Stimulated activated CD8-positive, alpha-beta memory T cell treated with anti-CD3 and anti-CD28 coated beads, Interleukin-7, amount 100 ng/mL, for 4 hours (primary cell): ENCODE results near the gene SCGB1C2.
"Not testable (repeated sequence)": the region's sequence is repeated elsewhere in the genome, so short reads cannot be mapped to it uniquely, and the experiment has no call there.

ENCODE experiments used
- DNase-seq, 2 donors: peaks; one replicate each; pipeline ENCODE4 v3.0.0-alpha.2; 2020; ENCODE audit warnings: low read depth in 2 of 2

SCGB1C2 gene

GRCh38 chr17:149231-149630 is 11.9 kb downstream of the SCGB1C2 start:
- DNase-seq: no peak

DNA sequence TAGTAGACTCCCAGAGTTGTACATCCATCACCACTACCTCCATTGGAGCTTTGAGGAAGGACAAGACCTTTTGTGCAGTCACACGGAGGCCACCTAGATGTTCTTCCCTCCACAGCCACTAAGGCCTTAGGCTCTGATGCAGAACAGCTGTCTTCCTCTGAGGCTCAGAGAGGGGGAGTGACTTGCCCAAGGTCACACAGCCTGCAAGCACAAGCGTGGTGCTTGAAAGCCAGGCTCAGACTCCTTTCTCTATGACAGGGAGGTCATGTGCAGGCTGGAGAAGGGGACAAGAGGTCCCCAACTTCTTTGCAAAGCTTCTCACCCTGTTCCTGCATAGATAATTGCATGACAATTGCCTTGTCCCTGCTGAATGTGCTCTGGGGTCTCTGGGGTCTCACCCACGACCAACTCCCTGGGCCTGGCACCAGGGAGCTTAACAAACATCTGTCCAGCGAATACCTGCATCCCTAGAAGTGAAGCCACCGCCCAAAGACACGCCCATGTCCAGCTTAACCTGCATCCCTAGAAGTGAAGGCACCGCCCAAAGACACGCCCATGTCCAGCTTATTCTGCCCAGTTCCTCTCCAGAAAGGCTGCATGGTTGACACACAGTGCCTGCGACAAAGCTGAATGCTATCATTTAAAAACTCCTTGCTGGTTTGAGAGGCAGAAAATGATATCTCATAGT is 12.7 kb downstream of the SCGB1C2 start:
- DNase-seq: no peak

DNA sequence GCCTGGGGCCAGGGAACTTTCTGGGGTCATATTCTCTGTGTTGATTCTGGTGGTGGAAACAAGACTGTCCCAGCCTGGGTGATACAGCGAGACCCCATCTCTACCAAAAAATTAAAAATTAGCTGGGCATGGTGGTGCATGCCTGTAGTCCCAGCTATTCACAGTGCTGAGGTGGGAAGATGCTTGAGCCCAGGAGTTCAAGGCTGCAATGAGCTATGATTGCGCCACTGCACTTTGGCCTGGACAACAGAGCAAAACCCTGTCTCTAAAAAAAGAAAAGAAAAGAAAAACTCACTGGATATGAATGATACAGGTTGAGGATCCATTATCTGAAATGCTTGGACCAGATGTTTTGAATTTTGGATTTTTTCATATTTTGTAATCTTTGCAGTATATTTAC is 13.6 kb downstream of the SCGB1C2 start:
- no peak for DNase-seq

DNA sequence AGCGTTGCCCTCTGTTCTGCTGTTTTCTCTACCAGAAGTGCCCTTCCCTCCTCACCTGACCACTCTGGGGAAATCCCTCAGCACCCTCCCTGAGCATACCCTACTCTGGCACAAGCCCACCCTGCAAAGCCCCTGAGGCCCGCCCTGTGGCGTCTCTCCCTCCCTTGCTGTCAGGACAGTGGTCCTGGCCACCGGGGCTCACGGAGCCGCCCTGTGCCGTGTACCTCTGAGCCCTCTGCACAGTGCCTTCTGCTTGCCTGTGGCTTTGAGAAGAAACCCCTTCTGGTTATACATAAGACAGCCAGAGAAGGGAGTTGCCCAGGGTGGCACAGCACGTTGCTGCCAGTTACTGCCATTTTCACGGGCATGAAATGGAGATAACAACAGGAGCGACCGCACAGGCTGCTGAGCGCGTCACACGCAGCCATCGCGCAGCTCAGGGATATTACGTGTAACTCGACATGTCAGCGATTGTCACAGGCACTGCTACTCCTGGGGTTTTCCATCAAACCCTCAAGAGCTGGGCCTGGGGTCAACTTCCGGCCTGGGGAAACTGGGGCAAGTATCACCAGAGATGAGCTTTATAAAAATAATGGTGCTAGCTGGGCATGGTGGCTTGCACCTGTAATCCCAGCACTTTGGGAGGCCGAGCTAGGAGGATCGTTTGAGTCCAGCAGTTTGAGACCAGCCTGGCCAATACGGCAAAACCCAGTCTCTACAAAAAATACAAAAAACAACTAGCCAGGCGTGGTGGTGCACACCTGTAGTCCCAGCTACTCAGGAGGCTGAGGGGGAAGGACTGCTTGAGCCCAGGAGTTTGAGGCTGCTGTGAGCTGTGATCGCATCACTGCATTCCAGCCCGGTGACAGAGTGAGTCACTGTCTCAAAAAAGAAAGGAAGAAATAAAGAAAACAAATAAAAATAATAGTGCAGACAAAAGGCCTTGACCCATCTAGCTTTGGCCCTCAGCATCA is 14.8 kb downstream of the SCGB1C2 start:
- DNase-seq: no peak

DNA sequence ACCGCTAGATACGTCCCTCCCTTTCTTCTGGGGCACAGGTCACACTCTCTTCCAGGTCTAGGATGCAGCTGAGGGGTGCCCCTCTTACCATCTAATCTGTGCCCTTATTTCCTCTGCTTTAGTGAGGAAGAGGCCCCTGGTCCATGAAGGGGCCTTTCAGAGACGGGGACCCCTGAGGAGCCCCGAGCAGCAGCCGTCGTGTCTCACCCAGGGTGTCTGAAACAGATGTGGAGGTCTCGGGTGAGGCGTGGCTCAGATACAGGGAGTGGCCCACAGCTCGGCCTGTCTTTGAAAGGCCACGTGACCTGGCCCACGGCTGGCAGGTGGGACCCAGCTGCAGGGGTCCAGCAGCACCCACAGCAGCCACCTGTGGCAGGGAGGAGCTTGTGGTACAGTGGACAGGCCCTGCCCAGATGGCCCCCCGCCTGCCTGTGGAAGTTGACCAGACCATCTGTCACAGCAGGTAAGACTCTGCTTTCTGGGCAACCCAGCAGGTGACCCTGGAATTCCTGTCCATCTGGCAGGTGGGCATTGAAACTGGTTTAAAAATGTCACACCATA is 15.6 kb downstream of the SCGB1C2 start:
- DNase-seq: no peak

DNA sequence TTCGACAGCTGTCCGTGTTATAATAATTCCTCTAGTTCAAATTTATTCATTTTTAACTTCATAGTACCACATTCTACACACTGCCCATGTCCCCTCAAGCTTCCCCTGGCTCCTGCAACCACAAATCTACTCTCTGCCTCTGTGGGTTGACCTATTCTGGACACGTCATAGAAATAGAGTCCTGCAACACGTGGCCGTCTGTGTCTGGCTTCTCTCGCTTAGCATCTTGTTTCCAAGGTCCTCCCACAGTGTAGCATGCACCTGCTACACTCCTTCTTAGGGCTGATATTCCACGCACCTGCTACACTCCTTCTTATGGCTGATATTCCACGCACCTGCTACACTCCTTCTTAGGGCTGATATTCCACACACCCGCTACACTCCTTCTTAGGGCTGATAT is 16.5 kb downstream of the SCGB1C2 start:
- DNase-seq: no peak

GRCh38 chr17:155576-155975 is 18.2 kb downstream of the SCGB1C2 start:
- DNase-seq: no peak

DNA sequence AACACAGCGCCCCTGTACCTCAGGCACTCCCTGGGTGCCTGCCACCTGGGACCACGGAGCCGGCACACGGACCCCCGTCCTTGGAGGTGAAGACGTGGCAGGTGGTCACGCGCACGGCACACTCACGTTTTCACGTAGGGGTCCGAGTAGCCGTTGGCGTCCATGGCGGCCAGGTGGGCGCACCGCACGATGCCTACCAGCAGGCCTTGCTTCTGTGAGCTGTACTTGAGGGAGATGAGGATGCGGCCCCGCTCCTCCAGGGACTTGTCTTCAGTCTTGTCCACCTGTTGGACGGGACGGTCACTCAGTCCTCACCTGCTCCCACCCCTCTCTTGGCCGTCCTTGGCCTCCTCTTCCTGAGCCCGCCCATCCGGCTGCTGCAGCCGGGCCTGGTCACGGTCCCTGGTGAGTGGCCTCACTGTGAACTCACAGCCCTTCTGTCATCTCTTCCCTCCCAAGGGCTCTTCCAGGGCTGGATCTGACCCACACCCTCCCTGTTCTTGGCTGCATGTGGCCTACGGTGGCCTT is 18.8 kb downstream of the SCGB1C2 start:
- DNase-seq: no peak

GRCh38 chr17:156946-157345 is 19.6 kb downstream of the SCGB1C2 start:
- DNase-seq: no peak

DNA sequence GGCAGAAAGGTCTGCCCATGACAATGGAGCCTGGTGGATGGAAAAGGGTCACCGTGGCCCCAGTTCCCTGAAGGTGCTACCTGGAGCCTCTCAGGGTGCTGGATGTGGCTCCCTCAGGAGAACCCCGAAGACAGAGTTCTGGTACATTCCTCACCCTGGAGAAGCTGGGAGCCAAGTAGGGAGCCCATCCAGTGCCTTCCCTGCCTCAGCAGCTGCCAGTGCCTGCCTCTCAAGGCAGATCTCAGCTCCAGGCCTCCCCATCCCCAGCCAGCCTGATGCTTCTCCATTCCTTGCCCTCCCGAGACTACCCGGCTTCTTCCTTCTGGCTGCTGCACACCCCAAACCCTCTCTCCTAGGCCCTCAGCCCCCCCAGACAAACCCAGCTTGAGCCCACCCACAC is 20.5 kb downstream of the SCGB1C2 start:
- DNase-seq: no peak

GRCh38 chr17:158379-158778 is 21.0 kb downstream of the SCGB1C2 start:
- no peak for DNase-seq

DNA sequence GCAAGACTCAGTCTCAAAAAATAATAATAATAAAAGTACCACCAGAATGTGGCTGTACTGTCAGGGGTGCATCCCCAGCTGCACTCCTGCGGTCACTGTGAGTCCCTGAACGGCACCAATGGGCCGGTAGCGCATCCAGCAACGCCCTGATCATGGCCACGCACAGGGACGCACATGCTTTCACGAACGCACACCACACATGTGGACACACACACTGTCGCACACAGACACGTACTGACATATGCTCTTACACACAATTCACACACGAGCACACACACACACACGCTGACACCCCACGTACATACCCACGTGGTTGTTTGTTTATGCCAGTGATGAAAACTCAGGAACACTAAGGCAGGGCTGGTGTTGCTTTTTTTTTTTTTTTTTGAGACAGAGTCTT is 22.2 kb downstream of the SCGB1C2 start:
- no peak for DNase-seq

GRCh38 chr17:160336-160735 is 23.0 kb downstream of the SCGB1C2 start:
- no peak for DNase-seq

- DNase-seq: no peak
These were observed 24.1 kb downstream of the SCGB1C2 start for GRCh38 chr17:161481-161880.

GRCh38 chr17:162689-163088 is 25.3 kb downstream of the SCGB1C2 start:
- DNase-seq: no peak

DNA sequence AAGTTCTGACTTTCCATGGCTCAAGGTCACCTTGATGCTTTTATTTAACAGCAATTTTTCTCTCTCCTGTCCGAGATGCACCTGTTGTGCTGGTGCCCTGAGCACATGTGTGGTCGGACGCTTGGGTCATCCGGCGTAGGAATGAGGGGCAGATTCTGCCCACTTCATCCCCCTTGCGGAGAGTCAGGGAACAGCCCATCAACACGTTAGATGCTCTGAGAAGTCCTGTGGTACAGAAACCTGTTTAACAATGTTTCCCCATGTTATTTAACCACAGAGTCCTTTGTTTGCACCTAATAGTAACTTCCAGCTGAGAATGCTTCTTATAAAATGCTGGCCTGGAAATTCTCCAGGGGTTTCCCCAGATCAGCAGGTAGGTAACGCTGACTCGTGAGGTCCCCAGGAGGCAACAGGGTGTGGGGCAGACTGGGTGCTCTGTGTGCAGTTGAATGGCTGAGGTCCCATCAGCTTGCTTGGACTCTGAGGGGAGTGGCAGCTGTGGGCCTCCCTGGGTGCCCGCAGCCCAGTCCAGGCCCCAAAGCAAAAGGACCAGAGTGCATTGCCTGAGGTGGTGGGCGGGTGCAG is 26.2 kb downstream of the SCGB1C2 start:
- no peak for DNase-seq

DNA sequence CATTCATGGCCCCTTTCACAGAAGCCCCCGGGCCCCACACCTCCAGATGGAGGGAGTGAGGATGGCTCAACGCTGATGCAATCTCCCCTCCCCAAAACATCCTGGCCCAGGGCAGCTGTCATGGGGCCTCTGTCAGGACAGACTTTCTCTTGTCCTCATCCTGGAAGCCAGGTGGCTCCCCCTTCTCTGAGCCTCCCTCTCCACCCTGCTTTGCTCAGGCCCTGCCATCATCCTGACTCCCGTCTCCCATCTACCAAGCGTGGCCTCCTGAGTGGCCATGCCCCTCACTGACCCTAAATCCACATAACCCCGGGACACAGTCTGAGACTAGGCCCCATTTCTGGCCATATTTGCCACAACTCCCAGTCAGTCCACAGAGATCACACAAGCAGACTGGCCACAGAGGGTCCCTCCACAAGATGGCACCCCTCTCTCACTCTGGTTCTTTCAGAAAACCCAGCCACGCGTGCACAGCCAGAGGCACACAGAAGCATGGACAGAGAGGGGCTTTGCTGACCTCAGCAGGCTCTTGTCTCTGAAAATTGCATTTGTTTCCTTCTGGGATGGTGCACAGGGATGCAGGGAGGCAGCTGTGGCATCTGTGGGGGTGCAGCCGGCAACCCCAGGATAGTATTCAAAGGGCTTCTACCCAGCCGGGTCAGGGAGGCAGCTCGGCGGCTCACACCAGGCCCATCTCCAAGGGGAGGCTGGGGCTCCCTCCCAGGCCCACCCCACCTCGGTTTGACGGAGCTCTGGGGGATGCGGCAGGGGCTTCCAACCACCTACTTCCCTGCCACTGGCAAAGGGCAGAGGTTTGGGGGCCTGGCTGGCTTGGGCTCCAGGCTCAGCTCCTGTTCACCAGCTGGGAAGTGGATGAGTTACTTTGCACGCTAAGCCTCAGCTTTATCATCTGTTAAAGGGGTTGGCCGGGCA is 27.2 kb downstream of the SCGB1C2 start:
- no peak for DNase-seq

- no peak for DNase-seq
These were observed 28.6 kb downstream of the SCGB1C2 start for GRCh38 chr17:165939-166338.

DNA sequence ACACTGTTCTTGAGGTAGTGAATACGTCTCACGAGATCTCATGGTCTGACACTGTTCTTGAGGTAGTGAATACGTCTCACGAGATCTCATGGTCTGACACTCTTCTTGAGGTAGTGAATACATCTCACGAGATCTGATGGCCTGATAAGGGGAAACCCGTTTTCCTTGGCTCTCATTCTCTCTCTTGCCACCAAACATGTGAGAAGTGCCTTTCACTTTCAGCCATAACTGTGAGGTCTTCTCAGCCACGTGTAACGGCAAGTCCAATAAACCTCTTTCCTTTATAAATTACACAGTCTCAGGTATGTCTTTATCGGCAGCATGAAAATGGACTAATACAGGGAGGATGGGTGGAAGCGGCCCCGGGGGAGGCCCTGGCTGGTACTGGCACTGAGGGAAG is 31.2 kb downstream of the SCGB1C2 start:
- DNase-seq: not testable (repeated sequence)

DNA sequence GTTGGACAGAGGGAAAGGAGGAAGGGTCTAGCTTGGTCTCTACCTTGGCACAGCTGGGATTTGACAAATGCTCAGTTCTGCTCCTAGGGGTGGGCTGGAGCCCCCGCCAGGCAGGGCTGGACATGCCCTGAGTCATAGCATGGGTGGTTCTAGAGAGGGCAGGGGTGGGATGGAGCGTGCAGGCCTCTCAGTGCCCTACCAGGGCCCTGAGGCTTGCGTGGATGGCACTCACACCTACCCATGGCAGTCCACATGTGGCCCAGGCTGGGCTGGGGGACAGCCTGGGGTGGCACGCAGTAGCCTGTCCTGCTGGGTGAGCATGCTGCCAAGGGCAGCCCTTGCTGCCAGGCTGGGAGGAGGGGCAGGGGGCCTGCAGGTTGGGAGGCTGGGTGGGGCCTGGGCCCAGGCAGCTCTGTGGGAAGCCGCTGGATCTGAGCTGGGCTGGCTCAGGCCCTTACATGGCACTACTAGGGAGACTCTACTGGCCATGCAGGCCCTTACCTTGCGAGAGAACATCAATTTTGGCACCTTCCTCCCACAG is 32.8 kb downstream of the SCGB1C2 start:
- no peak for DNase-seq

DNA sequence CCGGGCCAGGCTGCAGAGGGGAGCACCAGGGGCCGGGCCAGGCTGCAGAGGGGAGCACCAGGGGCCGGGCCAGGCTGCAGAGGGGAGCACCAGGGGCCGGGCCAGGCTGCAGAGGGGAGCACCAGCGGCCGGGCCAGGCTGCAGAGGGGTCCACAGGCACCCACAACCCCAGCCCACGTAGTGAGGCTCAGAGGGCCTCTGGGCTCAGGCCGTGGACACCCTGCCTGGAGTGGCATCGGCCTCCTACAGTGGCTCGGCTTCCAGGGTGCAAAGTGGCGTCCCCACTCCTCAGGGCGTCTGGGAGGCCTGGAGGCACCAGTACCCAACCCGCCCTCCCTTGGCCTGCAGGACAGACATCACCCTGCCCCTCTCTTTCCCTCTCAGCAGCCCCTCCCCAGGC is 34.5 kb downstream of the SCGB1C2 start:
- DNase-seq: no peak
